GM19328 (cell line): ENCODE data around the gene ATOSB.
A peak's percentile ranks its signal among the peaks of the same experiment; 100 is the strongest.

Experiments used
- ATAC-seq: cut with Tn5 transposase; IDR thresholded peaks from one replicate; pipeline ENCODE4 v1.9.1; 2021; ENCODE audit warnings: mild to moderate bottlenecking, moderate library complexity; ENCODE audit not compliant: unreplicated experiment

The ATOSB gene

DNA sequence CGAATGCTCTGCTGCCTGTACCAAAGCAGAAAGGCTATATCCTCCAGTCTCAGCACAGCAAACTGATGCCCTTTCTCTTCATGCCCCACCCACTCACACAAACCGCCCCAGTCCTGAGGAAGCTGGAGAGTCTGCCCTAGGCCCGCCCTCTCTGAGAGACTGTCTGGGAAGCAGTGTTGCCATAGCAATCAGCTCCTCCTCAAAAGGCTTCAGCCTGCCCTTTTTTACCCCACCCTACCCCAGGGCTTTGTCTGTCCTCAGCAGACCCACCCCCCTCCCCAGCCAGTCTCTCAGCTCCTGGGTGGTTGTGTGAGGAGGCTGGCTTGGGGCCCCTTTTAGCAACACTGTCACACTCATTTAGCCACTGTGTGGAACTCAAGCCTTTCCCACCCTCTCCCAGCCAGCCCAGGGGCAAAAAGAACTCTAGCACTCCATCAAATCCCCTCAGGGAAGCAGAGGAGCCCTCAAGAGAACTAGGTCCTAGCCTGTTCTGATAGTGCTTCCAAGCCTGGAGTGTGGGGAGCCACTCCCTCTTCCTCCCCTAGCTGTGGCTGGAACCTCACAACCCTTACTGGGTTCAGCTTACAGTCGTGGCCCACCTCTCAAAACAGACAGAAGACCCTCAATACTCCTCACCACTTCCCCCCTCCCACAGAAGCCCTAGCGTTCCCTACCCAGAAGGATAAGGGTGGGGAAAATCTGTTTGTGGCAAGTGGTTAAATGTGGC is 1.4 kb downstream of the ATOSB start:
- ATAC-seq: no peak

GRCh38 chr9:35112257-35113020 is 3.2 kb downstream of the ATOSB start:
- no peak for ATAC-seq

GRCh38 chr9:35111001-35111933 is 4.4 kb downstream of the ATOSB start:
- peak; percentile 77 for ATAC-seq

DNA sequence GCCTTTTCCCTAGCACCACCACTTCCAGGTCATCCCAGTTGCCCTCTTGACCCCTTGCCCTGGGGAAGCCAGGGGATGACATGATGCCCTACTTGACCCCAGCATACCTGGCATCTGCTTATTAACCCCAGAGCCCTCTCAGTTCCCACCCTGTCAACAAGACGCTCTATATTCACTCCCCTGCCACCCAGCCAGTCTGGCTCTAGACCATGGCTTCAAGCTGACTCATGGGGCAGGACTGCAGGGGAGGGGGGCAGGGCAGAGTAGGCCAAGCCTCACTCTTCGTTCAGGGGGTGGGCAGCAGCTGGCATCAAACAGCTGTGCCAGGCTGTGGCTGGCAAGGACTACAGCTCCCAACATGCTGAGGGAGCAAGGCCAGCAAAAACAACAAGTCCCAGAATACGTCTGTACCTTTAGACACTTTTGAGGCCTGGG is 5.3 kb downstream of the ATOSB start:
- ATAC-seq: no peak

GRCh38 chr9:35108946-35109575 is 6.6 kb downstream of the ATOSB start:
- ATAC-seq: no peak

DNA sequence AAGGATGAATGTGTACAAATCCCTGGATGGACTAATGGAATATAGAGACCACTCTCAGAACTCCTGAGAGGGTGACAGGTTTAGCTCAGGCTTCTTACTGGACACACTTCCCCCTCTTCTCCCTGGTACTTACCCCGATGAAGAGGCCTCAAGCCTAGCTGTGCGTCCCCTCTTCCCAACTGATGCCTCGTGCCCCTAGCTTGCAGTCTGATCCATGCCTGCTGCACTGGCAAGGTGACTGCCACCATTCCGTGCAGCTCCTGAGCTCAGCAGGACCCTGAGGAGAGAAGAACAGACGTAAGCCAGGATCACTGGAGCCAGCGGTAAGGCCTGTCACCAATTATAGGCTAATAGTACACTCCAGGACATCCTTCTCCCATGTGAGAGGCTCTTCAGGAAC is 7.2 kb downstream of the ATOSB start:
- no peak for ATAC-seq

- no peak for ATAC-seq
These were observed 8.1 kb downstream of the ATOSB start for GRCh38 chr9:35107297-35108290.

DNA sequence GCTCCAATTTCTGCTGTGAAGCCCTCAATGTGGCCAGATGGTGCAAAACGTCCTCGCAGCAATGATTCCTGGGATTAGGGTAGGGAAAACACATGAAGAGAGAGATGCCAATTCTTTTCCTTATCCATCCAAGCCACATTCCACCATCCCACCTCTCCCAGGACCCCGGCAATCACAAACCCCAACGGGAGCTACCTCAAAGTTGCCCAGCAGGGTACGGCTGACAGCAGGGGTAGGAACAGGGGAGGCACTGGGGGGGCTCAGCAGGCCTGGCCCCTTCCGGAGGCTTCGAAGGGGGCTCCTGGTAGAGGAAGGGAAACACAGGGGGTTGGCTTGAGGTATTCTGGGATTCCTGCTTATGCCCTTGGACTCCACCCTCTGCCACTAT is 9.3 kb downstream of the ATOSB start:
- ATAC-seq: no peak

DNA sequence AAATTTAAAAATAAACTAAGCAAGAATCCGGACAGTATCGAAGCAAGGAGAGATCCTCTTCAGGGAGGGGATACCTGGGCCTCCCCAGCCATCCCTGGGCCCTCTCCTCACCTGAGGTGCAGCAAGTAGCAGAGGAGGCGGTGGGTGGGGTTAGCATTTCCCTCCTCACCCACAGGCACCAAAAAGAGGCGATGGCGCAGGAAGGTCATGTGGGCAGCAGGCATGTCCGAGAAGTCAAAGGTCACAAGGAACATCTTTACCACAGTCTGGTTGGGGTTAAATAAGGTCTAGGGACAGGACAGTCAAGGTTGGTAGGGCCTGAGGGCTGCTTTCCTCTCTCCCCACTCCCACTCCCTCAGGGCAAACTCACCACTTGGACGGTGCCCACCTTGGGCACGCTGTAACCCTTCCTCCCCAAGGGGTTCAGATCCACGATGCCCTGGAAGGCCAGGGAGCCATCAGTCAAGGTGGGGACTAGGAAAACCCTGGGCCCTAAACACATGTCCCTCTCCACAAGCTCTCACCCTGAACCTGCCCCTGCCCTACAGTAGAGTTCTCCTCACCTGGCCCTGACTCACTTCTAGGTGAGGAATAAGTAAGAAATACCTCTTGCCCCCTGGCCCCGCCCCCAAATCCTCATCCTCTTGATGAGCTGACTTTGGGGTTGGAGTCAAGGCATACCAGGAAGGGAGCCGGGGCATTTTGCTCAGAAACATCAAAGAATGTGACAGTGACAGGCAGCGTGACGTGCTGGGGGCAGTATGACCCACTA is 9.9 kb downstream of the ATOSB start:
- ATAC-seq: no peak

DNA sequence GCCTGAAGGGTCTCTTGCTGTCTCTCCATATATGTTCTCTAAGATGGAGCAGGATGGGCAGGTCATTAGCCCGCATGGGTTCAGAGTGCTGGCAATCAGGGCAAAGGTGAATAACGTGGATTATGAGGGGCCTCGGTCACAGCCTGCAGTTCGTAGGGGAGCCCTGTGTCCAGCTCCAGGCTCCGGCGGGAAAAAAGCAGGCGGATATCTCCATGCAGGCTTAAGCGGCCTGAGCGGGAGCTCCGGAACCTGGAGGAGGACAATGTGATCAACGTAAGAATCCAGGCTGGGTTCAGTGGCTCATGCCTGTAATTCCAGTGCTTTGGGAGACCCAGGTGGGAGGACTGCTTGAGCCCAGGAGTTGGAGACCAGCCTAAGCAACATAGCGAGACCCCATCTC is 10.5 kb downstream of the ATOSB start:
- ATAC-seq: no peak

- no peak for ATAC-seq
These were observed 11.1 kb downstream of the ATOSB start for GRCh38 chr9:35104586-35104985.

DNA sequence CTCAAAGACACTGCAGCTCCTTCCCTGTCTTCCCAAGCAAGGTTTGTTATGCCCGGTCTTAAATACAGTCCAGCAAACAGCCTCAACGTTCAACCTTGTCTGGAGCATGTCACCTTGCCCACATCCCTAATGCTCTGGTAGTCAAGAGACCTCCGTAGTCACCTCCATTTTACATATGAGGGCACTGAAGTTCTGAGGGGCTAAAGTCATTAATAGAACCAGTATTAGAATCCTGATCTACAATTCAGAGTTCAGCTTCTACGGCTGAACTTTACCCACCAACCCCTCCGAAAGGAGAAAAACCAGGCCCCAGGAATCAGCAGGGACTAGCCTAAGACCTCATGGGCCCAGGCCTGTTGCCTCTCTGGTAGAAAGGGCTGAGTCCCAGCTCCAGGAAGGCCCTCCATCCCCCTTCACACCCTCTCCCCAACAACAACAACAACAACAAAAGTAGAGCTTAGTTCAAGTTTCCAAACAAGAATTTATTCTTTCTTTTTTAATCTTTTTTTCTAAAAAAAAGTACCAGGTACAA is 11.9 kb downstream of the ATOSB start:
- no peak for ATAC-seq

GRCh38 chr9:35102769-35103659 is 12.6 kb downstream of the ATOSB start, which contains the start of gene STOML2:
Gene STOML2, minus strand, starts transcription at chr9:35103131. Its CDS starts 37 bp downstream, at chr9:35103094.
- peak; percentile 96 for ATAC-seq

- ATAC-seq: no peak
These were observed 13.2 kb downstream of the ATOSB start for GRCh38 chr9:35102465-35102768.

DNA sequence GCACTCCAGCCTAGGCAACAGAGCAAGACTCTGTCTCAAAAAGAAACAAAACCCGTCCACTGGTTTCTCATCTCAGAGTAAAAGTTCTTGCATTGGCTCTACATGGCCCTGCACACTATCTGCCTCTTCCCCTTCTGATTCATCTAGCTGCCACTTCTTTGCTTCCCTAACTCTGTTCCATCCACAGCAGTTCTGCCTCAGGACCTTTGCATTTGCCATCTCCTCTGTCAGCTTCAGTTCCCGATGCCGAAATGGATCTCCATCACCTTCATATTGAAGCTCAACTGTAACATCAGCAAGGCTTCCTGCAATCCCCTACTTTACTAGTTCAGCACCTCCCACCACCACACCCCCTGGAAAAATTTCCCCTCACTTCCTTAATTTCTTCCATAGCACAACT is 18.1 kb downstream of the ATOSB start:
- no peak for ATAC-seq

DNA sequence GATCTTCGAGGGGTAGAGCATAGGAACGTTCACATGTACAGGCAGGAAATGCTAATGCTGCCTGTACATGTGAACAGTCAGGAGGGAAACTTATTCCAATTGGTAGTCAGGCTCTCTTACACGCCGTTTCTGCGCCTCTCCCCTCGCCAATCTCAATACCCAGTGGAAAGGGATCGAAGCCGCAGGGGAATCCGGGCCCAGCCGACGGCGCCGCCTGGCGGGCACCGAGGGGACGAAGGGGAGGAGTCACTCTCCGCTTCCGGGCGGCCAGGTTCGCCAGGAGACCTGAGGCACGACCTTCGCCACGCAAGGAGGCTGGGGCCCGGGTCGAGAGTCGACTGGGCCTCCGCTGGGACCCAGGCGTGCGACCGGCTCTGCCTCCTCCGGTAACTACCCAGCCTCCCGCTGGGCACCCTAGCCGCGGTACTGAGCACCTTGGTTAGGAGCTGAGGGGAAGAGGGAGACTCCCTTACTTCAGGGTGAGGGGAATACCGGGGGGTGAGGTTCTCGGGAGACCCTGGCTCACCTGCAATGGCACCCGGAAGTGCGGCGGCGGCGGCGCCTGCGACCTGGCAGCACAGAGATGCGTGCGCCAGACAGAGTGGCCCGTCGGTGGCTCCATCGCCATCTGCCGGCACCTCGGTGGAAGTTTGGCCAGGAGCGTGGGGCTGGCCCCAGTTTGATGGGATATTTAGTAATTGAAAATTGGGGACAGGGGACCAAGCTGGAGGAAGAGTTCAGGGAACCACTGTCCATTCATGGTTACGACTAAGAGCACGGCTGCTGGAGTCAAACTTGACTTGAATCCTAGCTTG is 19.4 kb downstream of the ATOSB start, which contains the start of gene PIGO:
PIGO (minus strand) TSS at position 557 of the 815 bp plus-strand sequence. CDS start 1,026 bp downstream, outside the sequence.
- ATAC-seq: peak; percentile 91

- no peak for ATAC-seq
These were observed 24.1 kb downstream of the ATOSB start for GRCh38 chr9:35091536-35091935.
